Ascending aorta (tissue), 2 donors: ENCODE data around the gene ERCC8. TPM values are rescaled to one million over a fixed set of nuclear protein-coding genes. Genes with fewer than 3 reads are reported as not detected.
"Not testable (repeated sequence)": the region's sequence is repeated elsewhere in the genome, so short reads cannot be mapped to it uniquely, and the experiment has no call there.

Experiments used
- DNase-seq, 2 donors: peaks; one replicate each; pipeline ENCODE4 v3.0.0-alpha.2; 2019; ENCODE audit warnings: low spot score in 2 of 2
- H3K27ac ChIP-seq, 2 donors: fragments of 200-600 bp; sonication (generic); one replicate each; pipeline ENCODE4 v1.5.1; 2016 to 2017; ENCODE audit warnings: mild to moderate bottlenecking in 1 of 2
- H3K27me3 ChIP-seq: fragments of 200-600 bp; sonication (generic); one replicate; pipeline ENCODE4 v1.5.1; 2017
- H3K36me3 ChIP-seq, 2 donors: fragments of 200-600 bp; sonication (generic); one replicate each; pipeline ENCODE4 v1.5.1; 2016
- H3K4me1 ChIP-seq, 2 donors: fragments of 200-600 bp; sonication (generic); one replicate each; pipeline ENCODE4 v1.5.1; 2016 to 2017; ENCODE audit warnings: mild to moderate bottlenecking in 1 of 2
- H3K4me3 ChIP-seq, 2 donors: fragments of 200-600 bp; sonication (generic); one replicate each; pipeline ENCODE4 v1.5.1; 2016 to 2017; ENCODE audit warnings: mild to moderate bottlenecking in 1 of 2
- H3K9me3 ChIP-seq, 2 donors: fragments of 200-600 bp; sonication (generic); one replicate each; pipeline ENCODE4 v1.5.1; 2016
- intact Hi-C: fragments of 100-400 bp; cut with DNase I; formaldehyde crosslinking; loops from one replicate; pipeline ENCODE4 v1.15.1; 2023
- total RNA-seq: library from RNA; depleted of rRNA; stranded (reverse); fragments of >200 nt; gene quantifications from one replicate; pipeline ENCODE4 v1.1.0, GENCODE V29; 2016
- TF ChIP-seq, protein P1 (sequence below), 3 experiments: fragments of 200-600 bp in 2 of 3; fragments of 450-650 bp in 1 of 3; sonication (generic) in 2 of 3; IDR thresholded peaks; one replicate each; pipeline ENCODE4 v1.5.1; 2016 to 2019; ENCODE audit warnings: antibody characterized with exemption in 3 of 3, mild to moderate bottlenecking in 1 of 3, moderate library complexity in 1 of 3

The ERCC8 gene
- total RNA-seq, 1 donor from 2014 or later, result 2.3 TPM

DNA sequence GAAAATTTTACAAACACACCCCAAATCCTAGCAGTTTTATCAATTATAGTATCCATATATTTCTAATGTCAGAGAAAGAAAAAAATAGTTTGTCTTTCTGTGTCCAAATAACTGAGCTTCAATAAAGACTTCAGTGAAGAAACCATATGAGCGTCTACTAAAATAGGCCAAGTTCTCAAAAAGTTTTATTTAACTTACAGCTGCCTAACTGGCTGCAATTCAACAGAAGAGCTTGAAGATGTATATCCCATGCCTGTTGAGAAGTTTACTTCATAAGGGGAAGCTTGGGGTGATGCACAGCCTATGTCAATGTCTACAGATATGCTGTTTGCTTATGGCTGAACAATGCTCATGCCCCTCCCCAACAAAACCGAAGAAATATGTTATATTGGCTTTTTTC is 57.1 kb downstream of the ERCC8 start:
- H3K4me1 ChIP-seq, result no peaks in the 10 kb centered on the region
- intact Hi-C loops, result no loop called here
- TF ChIP-seq, protein P1, sequence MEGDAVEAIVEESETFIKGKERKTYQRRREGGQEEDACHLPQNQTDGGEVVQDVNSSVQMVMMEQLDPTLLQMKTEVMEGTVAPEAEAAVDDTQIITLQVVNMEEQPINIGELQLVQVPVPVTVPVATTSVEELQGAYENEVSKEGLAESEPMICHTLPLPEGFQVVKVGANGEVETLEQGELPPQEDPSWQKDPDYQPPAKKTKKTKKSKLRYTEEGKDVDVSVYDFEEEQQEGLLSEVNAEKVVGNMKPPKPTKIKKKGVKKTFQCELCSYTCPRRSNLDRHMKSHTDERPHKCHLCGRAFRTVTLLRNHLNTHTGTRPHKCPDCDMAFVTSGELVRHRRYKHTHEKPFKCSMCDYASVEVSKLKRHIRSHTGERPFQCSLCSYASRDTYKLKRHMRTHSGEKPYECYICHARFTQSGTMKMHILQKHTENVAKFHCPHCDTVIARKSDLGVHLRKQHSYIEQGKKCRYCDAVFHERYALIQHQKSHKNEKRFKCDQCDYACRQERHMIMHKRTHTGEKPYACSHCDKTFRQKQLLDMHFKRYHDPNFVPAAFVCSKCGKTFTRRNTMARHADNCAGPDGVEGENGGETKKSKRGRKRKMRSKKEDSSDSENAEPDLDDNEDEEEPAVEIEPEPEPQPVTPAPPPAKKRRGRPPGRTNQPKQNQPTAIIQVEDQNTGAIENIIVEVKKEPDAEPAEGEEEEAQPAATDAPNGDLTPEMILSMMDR (IDR thresholded peaks at IDR 0.05), result no peak
- peaks cover 0 to 10% of the 10 kb centered on the region in 2 donors for H3K36me3 ChIP-seq
- no peak overlapping the region for H3K27ac ChIP-seq
- no peak overlapping the region for H3K4me3 ChIP-seq
- no peak for DNase-seq
- H3K27me3 ChIP-seq, result no peaks in the 10 kb centered on the region
- no peaks in the 10 kb centered on the region for H3K9me3 ChIP-seq

- H3K27me3 ChIP-seq, result no peaks in the 10 kb centered on the region
- TF ChIP-seq, protein P1 (IDR thresholded peaks at IDR 0.05), result no peak
- H3K4me1 ChIP-seq, result no peaks in the 10 kb centered on the region
- no peak overlapping the region for H3K27ac ChIP-seq
- no peak overlapping the region for H3K4me3 ChIP-seq
- no peak for DNase-seq
- H3K36me3 ChIP-seq, result peaks cover 0 to 10% of the 10 kb centered on the region in 2 donors
- intact Hi-C loops, result no loop called here
- H3K9me3 ChIP-seq, result no peaks in the 10 kb centered on the region
Measured at GRCh38 chr5:60887096-60887495, 57.8 kb downstream of the ERCC8 start.

DNA sequence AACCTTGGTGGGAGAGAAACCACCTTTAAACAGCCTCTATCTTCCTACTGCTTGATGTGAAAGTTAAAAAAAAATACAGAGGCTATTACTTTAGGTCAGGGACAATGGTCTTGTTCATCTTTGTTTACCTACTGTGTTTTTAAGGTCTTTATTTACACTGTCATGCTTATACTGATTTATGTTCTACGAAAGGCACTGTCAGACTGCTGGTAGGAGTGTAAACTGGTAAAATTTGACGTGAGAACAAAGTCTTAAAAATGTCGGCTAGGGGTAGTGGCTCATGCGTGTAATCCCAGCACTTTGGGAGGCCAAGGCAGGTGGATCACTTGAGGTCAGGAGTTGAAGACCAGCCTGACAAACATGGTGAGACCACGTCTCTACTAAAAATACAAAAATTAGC is 58.7 kb downstream of the ERCC8 start:
- H3K36me3 ChIP-seq, result peaks cover 0 to 10% of the 10 kb centered on the region in 2 donors
- TF ChIP-seq, protein P1 (IDR thresholded peaks at IDR 0.05), result no peak
- H3K4me3 ChIP-seq, result no peak overlapping the region
- no peaks in the 10 kb centered on the region for H3K27me3 ChIP-seq
- intact Hi-C loops, result no loop called here
- peaks cover 0 to 3% of the 10 kb centered on the region in 2 donors for H3K9me3 ChIP-seq
- DNase-seq, result no peak
- H3K4me1 ChIP-seq, result no peaks in the 10 kb centered on the region
- H3K27ac ChIP-seq, result no peak overlapping the region

DNA sequence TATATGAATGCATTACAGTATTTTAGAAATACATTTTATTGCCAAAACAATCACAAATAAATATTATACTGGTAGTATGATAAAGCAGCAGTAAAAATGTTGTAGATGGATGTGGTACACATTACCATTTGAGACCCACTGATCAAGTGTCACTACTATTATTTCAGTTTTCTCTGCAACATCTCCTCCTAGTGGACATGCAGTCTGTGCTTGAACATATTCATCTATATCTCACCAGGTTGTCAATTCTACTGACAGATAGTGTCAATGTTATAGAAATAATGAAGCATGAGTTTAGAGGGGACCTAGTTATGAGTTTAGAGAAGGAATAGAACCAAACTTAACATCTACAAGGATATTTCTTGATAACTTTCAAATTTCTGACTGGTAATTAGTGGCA is 61.6 kb downstream of the ERCC8 start:
- TF ChIP-seq, protein P1 (IDR thresholded peaks at IDR 0.05), result no peak
- Histone ChIP-seq H3K9me3 (peaks cover 0 to 7% of the 10 kb centered on the region in 2 donors), H3K27me3 (no peaks in the 10 kb centered on the region), H3K4me1 (no peaks in the 10 kb centered on the region), H3K4me3 (no peak overlapping the region), H3K27ac (no peak overlapping the region), H3K36me3 (peaks cover 0 to 10% of the 10 kb centered on the region in 2 donors)
- no peak for DNase-seq
- intact Hi-C loops, result no loop called here

- Histone ChIP-seq H3K4me1 (no peaks in the 10 kb centered on the region), H3K27ac (no peak overlapping the region), H3K27me3 (no peaks in the 10 kb centered on the region), H3K36me3 (no peaks in the 10 kb centered on the region), H3K4me3 (no peak overlapping the region), H3K9me3 (peaks cover 0 to 19% of the 10 kb centered on the region in 2 donors)
- TF ChIP-seq, protein P1 (IDR thresholded peaks at IDR 0.05), result no peak
- intact Hi-C loops, result no loop called here
- DNase-seq, result no peak
Measured at GRCh38 chr5:60872892-60873291, 72.0 kb downstream of the ERCC8 start.

DNA sequence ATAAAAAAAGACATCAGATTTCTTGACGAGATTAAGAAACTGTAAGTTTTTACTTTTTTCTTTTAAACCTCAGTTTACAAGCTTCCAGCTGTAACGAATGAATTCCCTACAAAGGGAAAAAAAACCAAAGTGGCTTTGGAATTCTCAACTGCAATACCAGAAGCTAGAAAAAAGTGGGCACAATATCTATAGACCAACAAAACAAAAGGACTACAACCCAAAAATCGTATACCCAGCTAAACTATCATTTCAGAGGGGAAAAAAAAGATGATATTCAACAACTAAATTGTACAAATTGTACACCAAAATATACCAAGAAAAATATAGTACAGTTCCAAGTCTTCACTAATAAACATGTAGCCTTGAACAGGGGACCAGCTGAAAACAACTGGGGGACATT is 74.0 kb downstream of the ERCC8 start:
- Histone ChIP-seq H3K27me3 (no peaks in the 10 kb centered on the region), H3K9me3 (peaks cover 0 to 19% of the 10 kb centered on the region in 2 donors), H3K36me3 (no peaks in the 10 kb centered on the region), H3K4me1 (no peaks in the 10 kb centered on the region), H3K4me3 (no peak overlapping the region), H3K27ac (no peak overlapping the region)
- intact Hi-C loops, result no loop called here
- no peak for DNase-seq
- TF ChIP-seq, protein P1 (IDR thresholded peaks at IDR 0.05), result no peak

DNA sequence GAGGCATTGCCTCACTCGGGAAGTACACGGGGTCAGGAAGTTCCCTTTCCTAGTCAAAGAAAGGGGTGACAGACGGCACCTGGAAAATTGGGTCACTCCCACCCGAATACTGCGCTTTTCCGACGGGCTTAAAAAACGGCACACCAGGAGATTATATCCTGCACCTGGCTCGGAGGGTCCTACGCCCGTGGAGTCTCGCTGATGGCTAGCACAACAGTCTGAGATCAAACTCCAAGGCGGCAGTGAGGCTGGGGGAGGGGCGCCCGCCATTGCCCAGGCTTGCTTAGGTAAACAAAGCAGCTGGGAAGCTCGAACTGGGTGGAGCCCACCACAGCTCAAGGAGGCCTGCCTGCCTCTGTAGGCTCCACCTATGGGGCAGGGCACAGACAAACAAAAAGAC is 84.3 kb downstream of the ERCC8 start:
- H3K9me3 ChIP-seq, DNase-seq, H3K4me1 ChIP-seq, H3K36me3 ChIP-seq, H3K4me3 ChIP-seq, H3K27ac ChIP-seq, intact Hi-C loops, H3K27me3 ChIP-seq: not testable (repeated sequence)
